ENCODE measurements around the gene GPT2. TPM values are rescaled to one million over a fixed set of nuclear protein-coding genes. Genes with fewer than 3 reads are reported as not detected.

The GPT2 gene, protein sequence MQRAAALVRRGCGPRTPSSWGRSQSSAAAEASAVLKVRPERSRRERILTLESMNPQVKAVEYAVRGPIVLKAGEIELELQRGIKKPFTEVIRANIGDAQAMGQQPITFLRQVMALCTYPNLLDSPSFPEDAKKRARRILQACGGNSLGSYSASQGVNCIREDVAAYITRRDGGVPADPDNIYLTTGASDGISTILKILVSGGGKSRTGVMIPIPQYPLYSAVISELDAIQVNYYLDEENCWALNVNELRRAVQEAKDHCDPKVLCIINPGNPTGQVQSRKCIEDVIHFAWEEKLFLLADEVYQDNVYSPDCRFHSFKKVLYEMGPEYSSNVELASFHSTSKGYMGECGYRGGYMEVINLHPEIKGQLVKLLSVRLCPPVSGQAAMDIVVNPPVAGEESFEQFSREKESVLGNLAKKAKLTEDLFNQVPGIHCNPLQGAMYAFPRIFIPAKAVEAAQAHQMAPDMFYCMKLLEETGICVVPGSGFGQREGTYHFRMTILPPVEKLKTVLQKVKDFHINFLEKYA
- total RNA-seq (2014; rRNA removed; shearing (Covaris generic)): 56.8 and 63.2 TPM in 2 replicates

DNA sequence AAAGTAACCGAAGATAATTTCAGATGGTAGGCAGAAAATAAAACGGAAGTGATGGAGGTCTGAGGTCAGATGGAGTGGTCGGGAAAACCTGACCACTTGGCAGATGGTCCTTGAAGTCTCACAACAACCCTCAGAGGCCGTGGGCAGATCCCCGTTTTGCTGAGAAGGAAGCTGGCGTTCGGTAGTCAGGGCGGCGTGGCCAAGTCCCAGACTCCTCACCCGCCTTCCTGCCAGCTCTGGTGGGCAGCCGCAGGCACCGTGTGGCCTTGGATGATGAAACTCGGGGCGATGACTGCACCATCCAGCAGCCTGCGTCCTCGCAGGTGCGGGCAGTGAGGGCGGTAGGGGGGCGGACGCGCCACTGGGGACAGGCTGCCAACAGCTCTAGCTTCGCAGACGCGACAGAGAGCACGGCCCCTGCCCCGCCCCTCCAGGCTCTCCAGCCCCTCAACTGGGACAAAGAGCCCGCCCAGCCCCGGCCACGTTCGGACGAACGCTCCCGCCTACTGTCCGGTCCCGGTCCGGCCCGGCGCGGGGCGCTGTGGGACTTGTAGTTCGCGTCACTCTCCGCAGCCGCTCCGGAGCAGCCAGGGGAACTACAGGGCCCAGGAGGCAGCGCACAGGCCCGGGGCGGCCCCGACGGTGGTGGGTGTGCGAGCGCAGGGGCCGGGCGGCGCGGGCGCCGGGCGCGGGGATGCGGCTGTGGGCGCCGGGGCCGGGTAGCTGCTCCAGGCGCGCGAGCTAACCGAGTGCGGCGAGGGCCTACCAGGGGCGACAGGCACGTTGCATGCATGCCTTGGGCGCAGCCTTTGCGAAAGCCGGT, at the start of gene GPT2:
TSS of gene GPT2 (plus strand) at position 673 of the 823 bp plus-strand sequence. CDS start 354 bp downstream, outside the sequence.
- Histone ChIP-seq H3K36me3 (replicated peaks; ENCODE audit: control insufficient read depth, insufficient read depth, low read length) (peaks cover 14% of the 10 kb centered on the region), H3K27me3 (ENCODE audit: control insufficient read depth, insufficient read depth, low read length) (no peaks in the 10 kb centered on the region), H3K4me3 (ENCODE audit: insufficient read depth, low read depth, low read length) (peak within 1 kb of the TSS; percentile 97)
- DNase-seq: peak; percentile 96

DNA sequence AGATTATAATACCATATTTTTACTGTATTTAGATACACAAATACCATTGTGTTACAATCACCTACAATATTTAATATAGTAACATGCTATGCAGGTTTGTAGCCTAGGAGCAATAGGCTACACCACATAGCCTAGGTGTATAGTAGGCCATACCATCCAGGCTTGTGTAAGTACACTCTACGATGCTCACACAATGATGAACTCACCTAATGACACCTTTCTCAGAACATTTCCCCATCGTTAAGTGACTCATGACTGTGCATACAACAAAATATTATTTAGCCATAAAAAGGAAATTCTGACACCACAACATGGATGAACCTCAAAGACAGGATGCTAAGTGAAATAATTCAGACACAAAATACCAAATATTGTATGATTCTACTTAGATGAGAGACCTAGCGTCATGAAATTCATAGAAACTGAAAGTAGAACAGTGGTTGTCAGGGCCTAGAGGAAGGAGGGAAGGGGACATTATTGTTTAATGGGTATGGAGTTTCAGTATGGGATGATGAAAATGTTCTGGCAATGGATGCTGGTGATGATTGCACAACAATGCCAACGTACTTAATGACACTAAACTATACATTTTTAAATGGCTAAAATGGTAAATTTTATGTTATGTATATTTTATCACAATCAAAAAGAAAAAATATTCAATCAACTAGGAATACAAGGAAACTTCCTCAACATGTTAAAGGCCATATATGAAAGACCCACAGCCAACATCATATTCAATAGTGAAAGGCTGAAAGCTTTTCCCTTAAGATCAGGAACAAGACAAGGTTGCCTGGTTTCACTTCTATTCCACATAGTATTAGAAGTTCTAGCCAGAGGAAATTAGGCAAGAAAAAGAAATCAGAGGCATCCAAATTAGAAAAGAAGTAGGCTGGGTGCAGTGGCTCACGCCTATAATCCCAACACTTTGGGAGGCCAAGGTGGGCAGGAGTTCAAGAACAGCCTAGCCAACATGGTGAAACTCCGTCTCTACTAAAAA, 47.3 kb upstream of the GPT2 start:
- H3K4me3 ChIP-seq (ENCODE audit: insufficient read depth, low read depth, low read length): no peak overlapping the region
- no peak for DNase-seq
- H3K36me3 ChIP-seq (replicated peaks; ENCODE audit: control insufficient read depth, insufficient read depth, low read length): no peaks in the 10 kb centered on the region
- H3K27me3 ChIP-seq (ENCODE audit: control insufficient read depth, insufficient read depth, low read length): no peaks in the 10 kb centered on the region

DNA sequence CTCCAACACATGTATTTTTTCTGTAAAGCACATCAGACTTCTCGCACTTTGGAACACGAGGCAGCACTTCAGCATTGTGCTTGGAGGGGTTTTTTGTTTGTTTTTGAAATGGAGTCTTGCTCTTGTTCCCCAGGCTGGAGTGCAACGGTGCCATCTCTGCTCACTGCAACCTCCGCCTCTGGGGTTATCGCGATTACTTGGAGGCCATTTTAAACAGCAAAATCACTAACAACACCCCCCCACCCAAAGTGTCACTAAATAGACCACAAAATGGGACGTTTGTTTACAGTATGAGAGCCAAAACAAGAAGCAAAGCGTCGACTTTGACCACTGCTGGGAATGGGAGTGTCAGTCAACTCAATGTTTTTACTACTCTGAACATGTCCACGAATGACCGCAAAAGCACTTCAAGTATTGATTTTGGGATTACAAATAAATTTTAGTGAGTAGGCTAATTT, 44.1 kb upstream of the GPT2 start:
- no peak for DNase-seq
- Histone ChIP-seq H3K36me3 (replicated peaks; ENCODE audit: control insufficient read depth, insufficient read depth, low read length) (no peaks in the 10 kb centered on the region), H3K4me3 (ENCODE audit: insufficient read depth, low read depth, low read length) (no peak overlapping the region), H3K27me3 (ENCODE audit: control insufficient read depth, insufficient read depth, low read length) (no peaks in the 10 kb centered on the region)

DNA sequence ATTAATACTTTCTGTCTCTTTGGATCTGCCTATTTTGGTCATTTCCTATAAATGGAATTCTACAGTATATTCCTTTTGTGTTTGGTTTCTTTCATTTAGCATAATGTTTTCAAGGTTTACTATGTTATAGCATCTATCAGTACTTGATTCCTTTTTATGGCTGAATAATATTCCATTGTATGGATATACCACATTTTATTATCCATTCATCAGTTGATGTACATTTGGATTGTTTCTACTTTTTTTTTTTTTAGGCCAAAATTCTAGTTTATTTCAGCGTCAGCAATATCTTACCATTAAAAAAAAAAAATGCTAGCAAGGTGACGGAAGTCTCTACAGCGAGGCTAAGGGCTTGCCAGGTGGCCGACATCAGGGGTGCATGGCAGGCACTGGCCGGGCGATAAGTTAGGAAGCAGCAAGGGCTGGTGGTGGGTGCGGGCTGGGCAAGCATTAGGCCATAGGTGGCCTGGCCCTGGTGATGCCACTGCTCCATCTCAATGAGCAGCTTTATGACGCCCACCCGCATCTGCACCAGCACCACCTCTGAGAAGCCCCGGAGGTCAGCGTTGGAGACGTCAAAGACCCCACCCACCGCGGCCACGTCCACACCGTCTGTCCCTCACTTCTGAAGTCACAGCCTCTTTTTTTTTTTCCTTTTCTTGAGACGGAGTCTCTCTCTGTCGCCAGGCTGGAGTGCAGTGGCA, 41.8 kb upstream of the GPT2 start:
- Histone ChIP-seq H3K36me3 (replicated peaks; ENCODE audit: control insufficient read depth, insufficient read depth, low read length) (no peaks in the 10 kb centered on the region), H3K4me3 (ENCODE audit: insufficient read depth, low read depth, low read length) (no peak overlapping the region), H3K27me3 (ENCODE audit: control insufficient read depth, insufficient read depth, low read length) (no peaks in the 10 kb centered on the region)
- no peak for DNase-seq

DNA sequence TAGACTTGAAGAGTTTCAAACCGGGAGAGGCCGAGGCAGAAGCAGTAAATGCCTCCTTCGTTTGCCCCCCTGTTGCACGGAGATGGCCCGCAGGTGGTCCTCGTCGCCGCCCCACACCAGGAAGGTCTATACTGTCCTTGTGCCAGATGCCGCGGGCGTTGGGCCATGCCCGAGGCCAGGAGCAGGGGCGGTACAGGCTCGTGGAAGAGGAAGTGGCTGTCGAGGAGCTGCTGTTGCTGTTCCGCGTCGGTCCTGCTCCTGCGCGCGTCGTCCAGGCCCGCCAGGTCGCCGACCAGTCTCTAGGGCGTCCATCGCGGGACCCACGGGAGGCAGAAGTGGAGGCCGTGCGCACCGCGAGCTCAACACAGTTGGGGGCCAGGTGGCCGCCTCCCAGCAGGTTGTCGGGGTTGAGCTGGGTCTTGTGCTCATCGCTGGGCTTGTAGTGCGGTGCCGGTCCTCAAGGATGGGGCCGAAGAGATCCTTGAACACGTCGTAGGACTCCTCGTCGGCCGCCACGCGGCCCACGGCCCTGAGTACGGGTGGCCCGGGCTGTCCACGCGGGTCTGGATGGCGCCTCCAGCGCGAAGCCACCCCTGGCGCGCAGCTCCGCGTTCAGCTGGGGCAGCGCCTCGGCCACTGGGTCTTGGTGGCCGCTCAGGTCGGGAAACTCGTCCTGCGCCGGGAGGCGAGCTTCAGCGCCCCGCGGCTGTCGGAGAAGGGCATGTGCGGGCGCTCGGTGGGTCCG, 40.1 kb upstream of the GPT2 start:
- no peaks in the 10 kb centered on the region for H3K36me3 ChIP-seq (replicated peaks; ENCODE audit: control insufficient read depth, insufficient read depth, low read length)
- DNase-seq: peak; percentile 40
- H3K27me3 ChIP-seq (ENCODE audit: control insufficient read depth, insufficient read depth, low read length): no peaks in the 10 kb centered on the region
- no peak overlapping the region for H3K4me3 ChIP-seq (ENCODE audit: insufficient read depth, low read depth, low read length)

DNA sequence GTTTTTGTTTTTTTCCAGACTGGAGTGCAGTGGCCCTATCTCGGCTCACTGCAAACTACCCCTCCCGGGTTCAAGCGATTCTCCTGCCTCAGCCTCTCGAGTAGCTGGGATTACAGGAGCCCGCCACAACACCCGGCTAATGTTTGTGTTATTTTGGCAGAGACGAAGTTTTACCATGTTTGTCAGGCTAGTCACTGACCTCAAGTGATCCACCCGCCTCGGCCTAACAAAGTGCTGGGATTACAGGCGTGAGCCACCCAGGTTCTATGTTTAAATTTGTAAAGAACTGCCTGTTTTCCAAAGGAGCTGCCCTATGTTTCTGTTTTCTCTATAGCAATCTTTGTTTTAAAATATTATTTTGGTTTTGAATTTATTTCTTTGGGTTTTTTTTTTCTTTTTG, 39.4 kb upstream of the GPT2 start:
- DNase-seq: no peak
- no peaks in the 10 kb centered on the region for H3K27me3 ChIP-seq (ENCODE audit: control insufficient read depth, insufficient read depth, low read length)
- no peak overlapping the region for H3K4me3 ChIP-seq (ENCODE audit: insufficient read depth, low read depth, low read length)
- no peaks in the 10 kb centered on the region for H3K36me3 ChIP-seq (replicated peaks; ENCODE audit: control insufficient read depth, insufficient read depth, low read length)

DNA sequence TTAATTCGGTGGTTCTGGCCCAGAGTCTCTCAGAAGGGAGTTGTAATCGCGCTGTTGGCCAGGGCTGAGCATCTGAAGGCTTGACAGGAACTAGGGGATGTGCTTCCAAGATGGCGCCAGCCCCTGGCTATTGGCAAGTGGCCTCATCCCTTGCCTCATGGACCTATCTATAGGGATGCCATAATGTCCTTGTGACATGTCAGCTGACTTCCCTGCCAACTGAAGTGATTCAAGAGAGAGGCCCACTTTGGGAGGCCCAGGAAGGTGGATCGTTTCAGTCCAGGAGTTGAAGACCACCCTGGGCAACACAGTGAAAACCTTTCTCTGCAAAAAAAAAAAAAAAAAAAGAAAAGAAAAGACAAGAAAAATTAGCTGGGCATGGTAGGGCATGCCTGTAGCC, 38.2 kb upstream of the GPT2 start:
- DNase-seq: no peak
- Histone ChIP-seq H3K27me3 (ENCODE audit: control insufficient read depth, insufficient read depth, low read length) (no peaks in the 10 kb centered on the region), H3K36me3 (replicated peaks; ENCODE audit: control insufficient read depth, insufficient read depth, low read length) (no peaks in the 10 kb centered on the region), H3K4me3 (ENCODE audit: insufficient read depth, low read depth, low read length) (no peak overlapping the region)

DNA sequence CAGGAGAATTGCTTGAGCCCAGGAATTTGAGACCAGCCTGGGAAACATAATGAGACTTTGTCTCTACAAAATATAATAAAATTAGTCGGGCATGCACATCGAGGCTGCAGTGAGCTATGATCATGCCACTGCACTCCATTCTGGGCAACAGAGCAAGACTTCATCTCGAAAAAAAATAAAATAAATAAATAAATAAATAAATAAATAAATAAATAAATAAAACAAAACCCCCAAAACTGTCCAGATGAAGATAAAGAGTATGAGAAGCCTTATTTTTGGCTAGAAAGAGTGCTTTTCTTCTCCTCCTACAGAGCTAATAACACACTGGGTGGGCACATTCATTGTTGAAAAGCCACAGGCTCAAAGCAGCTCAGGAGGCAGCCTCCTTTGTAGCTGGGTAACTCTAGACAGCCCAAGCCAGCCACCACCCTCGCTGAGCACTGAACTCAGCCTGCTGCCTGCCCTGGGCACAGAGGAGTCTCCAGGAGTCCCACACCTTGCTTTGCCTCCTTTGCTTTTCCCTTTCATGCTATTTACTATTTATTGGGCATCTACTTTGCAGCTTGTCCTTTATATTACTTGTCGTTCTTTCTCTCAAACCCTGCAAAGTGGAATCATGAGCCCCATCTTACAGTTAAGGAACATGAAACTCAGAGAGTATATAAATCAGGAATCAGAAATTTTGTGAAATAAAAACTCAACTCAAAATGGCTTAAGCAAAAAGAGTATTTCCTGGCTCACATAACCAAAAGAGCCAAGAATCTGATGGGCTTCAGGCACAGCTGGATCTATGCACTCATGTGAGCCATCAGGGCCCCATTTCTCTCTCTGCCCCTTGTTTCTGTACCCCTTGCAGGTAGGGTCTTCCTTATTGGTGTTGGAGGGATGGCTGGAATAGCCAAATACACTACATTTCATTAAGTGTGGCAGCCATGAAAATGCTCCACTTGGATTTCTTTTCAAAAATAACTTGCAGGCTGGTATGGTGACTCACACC, 35.1 kb upstream of the GPT2 start:
- Histone ChIP-seq H3K27me3 (ENCODE audit: control insufficient read depth, insufficient read depth, low read length) (no peaks in the 10 kb centered on the region), H3K4me3 (ENCODE audit: insufficient read depth, low read depth, low read length) (no peak overlapping the region), H3K36me3 (replicated peaks; ENCODE audit: control insufficient read depth, insufficient read depth, low read length) (no peaks in the 10 kb centered on the region)
- DNase-seq: peak; percentile 29

DNA sequence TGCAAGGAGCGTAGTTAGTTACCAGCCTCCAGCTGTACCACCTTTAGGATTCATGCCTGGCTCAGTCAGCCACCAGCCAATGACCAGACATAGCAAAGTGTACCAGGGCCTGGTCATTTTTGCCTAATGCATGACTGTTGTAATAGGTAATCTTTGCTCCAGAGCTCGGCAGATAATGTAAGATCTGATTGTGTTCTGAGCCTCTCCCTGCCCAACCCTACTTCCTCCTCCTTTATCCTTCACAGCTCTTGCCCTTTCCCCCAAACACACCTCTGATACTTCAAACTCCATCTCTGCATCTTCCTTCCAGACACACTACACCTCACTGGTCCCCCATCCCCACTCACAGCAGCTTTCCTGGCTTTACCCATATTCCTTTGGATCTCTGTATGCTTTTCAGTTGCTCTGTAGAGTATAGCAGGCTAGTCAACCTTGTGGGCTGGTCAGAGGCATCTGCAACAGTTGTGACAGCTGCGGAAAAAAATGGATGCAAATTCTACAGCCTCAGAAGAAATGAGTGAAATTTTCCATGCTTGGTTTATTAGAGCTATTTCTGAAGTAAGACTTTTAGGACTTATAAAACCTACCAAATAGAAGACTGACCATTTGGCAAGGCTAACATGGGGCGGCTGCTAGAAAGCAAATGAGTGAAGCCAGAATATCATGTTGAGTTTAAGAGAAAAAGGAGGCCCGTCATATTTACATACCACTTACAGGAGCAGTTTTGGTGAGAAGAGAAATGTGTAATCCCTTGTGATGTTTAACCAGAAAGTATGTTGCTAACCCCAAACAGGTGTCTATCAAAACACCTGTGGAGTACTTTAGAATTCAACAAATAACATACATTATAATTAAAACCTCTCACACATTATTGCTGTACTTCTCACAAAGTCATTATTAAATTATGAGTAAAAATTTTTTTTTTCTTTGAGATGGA, 33.3 kb upstream of the GPT2 start:
- H3K27me3 ChIP-seq (ENCODE audit: control insufficient read depth, insufficient read depth, low read length): no peaks in the 10 kb centered on the region
- no peak overlapping the region for H3K4me3 ChIP-seq (ENCODE audit: insufficient read depth, low read depth, low read length)
- no peaks in the 10 kb centered on the region for H3K36me3 ChIP-seq (replicated peaks; ENCODE audit: control insufficient read depth, insufficient read depth, low read length)
- DNase-seq: no peak

DNA sequence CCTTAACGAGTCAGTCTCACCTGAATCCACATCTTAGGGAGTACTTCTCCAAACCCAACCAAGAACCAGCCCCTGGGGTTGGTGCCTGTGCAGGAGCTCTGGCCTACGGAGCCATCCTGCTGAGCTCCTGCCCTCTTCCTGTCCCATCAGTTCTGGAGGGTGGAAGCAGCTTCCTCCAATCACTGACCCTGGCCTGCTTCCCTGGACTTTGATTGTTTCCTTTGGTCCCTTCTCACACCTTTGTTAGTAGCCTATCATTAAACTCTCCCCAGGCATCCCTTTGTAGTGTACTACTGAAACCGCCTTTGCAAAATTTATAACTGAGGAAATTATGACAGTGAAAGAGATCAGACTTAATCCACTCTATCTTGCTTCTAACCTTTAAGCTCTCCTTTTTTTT, 32.0 kb upstream of the GPT2 start:
- H3K27me3 ChIP-seq (ENCODE audit: control insufficient read depth, insufficient read depth, low read length): no peaks in the 10 kb centered on the region
- DNase-seq: no peak
- no peaks in the 10 kb centered on the region for H3K36me3 ChIP-seq (replicated peaks; ENCODE audit: control insufficient read depth, insufficient read depth, low read length)
- no peak overlapping the region for H3K4me3 ChIP-seq (ENCODE audit: insufficient read depth, low read depth, low read length)

DNA sequence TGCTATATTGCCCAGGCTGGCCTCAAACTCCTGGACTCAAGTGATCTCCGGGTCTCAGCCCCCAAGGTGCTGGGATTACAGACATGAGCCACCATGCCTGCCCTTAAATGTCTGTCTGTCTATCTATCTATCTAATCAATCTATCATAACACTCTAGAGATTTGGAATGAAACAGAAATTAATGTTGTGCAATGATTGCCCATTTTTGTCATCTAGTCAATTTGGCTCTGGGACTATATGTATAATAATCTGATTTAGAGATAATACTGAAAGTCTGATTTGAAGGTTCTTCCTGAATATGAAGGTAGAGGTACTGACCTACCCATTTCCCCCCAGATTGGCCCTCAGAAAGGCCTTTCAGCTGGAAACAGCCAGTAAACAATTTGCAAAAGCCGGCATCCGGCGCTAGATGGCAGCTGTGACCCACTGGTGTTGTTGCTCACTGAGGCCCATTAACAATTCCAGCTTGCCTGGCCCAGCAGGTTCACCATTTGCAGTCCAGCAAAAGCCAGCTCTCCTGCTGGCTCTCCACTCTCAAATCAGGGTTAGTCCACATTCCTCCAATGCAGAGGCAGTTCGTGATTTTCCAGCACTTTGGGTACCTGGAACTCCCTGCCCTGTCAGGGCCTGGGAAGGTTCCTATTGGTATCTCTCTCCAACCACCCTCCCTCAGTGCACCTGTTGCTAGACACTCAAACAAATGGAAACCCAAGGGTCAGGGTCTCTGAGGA, 30.3 kb upstream of the GPT2 start:
- peak; percentile 84 for DNase-seq
- no peaks in the 10 kb centered on the region for H3K27me3 ChIP-seq (ENCODE audit: control insufficient read depth, insufficient read depth, low read length)
- no peaks in the 10 kb centered on the region for H3K36me3 ChIP-seq (replicated peaks; ENCODE audit: control insufficient read depth, insufficient read depth, low read length)
- no peak overlapping the region for H3K4me3 ChIP-seq (ENCODE audit: insufficient read depth, low read depth, low read length)
